ENCODE data around the gene PPRC1.
A peak's percentile ranks its signal among the peaks of the same experiment; 100 is the strongest.

PPRC1 gene, protein sequence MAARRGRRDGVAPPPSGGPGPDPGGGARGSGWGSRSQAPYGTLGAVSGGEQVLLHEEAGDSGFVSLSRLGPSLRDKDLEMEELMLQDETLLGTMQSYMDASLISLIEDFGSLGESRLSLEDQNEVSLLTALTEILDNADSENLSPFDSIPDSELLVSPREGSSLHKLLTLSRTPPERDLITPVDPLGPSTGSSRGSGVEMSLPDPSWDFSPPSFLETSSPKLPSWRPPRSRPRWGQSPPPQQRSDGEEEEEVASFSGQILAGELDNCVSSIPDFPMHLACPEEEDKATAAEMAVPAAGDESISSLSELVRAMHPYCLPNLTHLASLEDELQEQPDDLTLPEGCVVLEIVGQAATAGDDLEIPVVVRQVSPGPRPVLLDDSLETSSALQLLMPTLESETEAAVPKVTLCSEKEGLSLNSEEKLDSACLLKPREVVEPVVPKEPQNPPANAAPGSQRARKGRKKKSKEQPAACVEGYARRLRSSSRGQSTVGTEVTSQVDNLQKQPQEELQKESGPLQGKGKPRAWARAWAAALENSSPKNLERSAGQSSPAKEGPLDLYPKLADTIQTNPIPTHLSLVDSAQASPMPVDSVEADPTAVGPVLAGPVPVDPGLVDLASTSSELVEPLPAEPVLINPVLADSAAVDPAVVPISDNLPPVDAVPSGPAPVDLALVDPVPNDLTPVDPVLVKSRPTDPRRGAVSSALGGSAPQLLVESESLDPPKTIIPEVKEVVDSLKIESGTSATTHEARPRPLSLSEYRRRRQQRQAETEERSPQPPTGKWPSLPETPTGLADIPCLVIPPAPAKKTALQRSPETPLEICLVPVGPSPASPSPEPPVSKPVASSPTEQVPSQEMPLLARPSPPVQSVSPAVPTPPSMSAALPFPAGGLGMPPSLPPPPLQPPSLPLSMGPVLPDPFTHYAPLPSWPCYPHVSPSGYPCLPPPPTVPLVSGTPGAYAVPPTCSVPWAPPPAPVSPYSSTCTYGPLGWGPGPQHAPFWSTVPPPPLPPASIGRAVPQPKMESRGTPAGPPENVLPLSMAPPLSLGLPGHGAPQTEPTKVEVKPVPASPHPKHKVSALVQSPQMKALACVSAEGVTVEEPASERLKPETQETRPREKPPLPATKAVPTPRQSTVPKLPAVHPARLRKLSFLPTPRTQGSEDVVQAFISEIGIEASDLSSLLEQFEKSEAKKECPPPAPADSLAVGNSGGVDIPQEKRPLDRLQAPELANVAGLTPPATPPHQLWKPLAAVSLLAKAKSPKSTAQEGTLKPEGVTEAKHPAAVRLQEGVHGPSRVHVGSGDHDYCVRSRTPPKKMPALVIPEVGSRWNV (N-terminal part only)

DNA sequence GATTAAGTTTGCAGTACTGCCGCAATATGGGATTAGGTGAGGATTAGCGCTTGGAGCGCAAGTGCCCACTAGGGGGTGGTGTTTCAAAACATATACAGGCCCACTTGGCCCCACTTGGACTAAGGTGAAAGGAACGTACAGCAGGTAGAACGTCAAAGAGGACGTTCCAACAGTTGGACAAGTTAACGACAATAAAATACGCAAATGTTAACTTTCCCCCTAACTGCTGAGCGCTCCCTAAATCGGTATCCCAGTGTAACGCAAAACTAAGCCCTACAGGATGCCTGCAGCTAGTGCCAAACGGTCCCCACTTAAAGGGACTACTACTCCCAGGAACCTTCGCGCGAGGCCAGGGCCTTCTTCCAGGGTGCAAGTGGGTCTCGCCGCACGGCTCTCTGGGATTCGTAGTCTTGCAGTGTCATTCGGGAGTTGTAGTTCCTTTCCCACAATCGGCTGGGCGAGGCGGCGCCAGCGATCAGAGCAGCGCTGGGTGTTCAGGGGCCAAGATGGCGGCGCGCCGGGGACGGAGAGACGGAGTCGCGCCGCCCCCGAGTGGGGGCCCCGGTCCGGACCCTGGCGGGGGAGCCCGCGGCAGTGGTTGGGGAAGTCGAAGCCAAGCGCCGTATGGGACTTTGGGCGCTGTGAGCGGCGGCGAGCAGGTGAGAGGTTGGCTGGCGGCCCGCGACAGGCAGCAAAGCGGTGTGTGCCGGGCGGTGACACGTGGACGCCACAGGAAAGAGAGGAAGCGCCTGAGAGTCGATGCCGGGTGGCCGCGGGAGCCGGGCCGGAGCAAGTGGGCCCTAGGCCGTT lies at the start of gene PPRC1:
PPRC1 (plus strand) TSS at position 478 of the 810 bp plus-strand sequence; CDS start at position 507, 29 bp downstream.
- peak; percentile 95 for DNase-seq

DNA sequence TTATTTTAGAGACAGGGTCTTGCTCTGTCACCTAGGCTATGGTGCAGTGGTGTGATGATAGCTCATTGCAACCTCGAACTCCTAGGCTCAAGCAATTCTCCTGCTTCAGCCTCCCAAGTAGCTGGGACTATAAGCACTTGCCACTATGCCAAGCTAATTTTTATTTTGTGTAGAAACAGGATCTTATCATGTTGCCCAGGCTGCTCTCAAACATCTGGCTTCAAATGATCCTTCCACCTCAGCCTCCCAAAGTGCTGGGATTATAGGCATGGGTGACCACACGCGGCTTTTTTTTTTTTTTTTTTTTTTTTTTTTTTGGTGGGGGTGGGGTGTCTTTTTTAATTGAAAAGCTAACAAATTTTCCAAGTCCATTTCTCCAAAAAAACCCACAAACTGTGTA lies 49.3 kb upstream of the PPRC1 start:
- no peak for DNase-seq

DNA sequence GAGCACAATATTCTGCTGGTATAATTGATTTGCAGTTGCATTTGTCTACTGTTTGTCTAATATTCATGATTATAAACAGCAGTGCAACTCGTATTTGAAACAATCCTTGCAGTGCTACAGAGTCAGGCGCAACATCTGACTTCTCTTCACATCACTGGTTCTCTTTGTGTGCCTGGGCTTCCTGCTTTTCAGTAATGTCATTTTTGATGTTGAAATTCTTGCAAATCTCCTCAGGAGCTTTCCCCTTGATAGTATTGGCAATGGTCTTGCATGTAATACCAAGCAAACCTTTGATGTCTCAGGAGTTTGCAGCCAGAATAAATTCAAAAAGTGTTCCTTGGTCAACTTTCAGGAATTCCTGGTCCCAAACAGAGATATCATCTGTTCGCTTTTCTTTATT lies 47.5 kb upstream of the PPRC1 start:
- DNase-seq, result no peak

DNA sequence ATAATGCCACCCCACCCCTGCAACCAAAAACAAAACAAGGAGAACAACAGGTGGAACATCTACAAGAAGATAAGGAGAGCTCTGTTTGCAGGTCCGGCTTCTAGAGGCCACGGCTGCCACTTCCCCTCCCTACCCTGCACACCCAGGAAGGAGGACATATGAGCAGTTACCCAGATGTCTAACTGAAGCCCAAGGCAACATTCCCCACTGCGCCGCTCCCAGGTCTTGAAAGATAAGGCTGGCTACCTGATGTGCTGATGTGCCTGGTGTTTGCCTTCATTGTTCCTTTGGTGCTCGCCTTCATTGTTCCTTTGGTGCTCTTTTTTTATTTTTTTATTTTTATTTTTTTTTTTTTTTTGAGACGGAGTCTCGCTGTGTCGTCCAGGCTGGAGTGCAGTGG lies 46.6 kb upstream of the PPRC1 start:
- DNase-seq, result no peak

DNA sequence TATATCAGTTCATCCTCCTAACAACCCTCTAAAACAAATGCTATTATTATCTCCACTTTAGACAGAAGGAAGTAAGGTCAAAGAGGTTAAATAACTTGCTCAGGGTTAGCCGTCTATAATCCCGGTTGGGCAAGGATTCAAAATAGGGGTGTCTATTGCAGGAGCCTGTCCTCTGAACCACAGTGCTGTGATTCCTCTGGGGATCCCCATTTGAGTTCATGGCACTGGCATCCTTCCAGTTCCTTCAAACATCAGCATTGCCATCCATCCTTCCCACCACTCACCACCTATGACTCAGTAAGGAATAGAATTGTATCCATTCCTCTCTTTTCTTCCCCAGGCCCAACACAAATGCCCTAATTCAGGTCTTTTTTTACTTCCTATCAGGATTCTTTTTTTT lies 42.1 kb upstream of the PPRC1 start:
- DNase-seq, result no peak

DNA sequence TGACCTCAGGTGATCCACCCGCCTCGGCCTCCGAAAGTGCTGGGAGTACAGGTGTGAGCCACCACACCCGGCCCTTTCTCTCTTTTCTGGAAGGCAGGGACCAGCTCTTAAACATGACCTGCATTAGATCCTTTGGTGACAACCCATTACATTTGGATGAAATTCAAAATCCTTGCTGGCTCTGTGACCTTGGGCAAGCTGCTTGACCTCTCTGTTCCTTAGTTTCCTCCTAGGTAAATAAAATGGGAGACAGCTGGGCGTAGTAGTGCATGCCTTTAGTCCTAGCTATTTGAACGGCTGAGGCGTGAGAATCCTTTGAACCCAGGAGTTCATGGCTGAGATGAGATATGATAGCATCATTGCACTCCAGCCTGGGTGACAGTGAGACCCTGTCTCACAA lies 36.4 kb upstream of the PPRC1 start:
- DNase-seq, result no peak

DNA sequence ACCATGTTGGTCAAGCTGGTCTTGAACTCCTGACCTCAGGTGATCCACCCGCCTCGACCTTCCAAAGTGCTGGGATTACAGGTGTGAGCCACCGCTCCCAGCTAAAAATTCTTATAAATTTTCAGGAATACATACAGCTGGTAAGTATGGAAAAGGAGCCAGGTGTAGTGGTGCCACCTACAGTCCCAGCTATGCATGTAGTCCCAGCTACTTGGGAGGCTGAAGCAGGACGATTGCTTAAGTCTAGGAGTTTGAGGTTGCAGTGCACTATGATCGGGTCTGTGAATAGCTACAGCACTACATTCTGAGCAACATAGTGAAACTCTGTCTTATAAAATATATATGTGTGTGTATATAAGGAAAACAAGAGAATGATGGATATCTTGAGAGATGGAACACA lies 31.7 kb upstream of the PPRC1 start:
- DNase-seq, result no peak

DNA sequence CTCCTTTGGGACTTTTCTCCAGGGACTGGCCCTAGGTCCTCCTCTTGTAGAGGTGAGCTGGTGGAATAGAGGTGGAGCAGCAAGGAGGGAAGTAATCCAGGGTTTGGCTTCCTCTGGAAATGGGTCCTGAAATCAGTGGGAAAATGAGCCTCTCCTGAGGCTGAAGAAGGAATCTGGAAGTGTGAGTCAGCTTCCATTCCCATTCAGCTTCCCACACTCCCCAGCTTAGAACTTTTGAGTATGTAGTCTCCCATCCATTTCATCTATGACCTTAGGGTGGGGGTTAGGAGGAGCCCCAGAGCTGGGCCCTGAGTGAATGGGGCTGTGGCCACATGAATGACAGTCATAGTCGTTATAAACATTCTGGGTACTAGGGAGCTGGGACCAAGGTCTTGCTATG lies 30.4 kb upstream of the PPRC1 start:
- no peak for DNase-seq

DNA sequence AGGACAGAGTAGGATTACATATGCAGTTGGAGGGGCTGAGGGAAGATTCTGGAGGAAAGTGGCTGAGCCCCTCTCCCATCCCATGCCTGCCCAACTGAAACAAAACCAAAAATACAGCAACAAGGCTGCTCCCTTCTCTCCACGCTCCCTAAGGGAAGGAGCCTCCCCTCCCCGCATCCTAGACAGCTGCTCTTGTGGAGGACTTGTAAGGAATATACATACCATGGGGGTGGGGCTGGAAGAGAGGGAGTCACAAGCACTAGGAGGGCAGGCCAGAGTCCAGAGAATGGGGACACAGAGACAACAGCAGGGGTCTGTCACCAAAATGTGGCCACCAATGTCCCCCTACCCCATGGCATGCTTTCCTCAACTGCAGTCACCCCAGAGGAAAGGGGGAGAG lies 25.8 kb upstream of the PPRC1 start:
- DNase-seq, result no peak

DNA sequence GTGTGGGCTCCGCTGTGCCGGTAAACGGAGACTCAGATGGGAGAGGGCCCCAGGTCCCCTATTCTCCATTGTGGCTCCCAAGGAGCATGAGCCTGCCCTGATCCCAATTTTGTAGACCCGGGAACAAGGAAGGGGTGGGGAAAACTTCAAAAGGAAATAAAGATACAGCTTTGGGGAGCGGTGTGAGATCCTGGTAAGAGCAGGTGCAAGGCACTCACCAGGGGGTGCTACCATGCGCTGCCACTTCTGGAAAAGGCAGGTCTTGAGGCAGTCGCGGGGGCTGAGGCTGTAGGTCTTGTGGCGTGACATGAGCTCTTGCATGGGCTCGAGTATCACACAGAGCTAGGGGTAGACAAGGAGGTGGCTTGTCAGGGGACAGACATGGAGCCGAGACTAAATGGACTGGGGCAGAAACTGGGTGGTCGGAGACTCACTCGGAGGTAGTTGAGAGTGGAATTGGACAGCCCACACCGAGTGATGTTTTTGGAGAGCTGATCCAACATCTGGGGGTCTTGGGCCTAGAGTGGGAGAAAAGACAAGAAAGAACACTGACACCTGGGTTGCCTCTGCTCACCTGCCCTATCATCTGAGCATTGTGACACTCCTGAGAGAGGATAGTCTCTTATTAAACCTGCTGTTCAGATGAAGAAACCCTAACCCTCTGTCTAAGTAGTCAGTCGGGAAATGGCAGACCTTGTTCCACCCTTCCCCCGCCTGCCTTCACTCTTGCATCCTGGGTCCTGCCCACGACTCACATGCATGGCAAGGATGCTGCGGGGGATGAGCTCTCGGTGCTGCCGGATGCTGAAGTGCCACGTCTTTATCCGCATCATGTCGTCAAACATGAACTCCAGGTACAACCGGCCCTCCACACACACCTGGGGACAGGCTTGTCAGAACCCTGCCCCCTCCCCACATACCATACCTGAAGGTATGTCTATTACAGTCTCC lies 23.4 kb upstream of the PPRC1 start:
- DNase-seq, result no peak

DNA sequence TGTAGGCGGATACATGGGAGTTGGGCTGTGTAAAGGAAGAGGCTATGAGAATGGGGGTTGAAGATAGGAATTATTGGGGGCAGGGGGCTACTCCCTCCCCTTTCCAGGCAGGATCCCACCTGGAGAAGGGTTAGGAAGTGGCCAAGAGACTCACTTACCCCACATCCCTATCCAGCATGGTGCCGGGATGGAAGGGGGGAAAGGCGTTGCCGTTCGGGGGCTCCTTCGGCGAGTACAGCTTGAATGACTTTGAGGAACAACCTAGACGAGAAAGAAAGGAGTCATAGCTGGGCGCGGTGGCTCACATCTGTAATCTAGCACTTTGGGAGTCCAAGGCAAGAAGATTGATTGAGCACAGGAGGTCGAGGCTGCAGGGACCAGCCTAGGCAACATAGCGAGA lies 21.6 kb upstream of the PPRC1 start:
- no peak for DNase-seq

DNA sequence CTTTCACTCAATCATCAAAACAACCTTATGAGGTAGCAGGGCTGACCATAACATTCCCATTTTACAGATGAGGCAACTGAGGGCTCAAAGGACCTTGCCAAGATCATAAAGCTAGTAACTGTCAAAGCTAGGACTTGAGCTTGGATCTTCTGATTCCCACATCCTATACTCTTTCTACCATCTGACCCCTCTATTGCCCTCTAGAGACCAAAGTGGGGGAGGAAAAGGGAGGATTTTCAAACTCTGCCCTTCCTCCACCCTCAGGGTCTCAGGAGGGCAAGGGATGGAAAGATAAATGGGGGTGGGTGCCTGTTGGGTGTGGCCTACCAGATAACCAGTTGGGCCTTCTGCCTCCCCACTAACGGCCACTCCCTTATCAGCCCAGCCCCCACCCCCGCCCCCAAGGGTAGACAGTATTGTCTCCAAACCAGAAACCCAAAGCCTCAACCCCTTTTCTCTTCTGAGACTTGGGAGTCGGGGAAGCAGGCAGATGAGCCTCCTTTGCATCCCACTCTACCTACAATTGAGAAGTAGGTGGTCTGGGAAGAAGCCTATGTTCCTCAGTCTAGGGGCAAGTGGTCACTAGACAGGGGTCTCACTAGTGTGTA lies 20.5 kb upstream of the PPRC1 start:
- no peak for DNase-seq

DNA sequence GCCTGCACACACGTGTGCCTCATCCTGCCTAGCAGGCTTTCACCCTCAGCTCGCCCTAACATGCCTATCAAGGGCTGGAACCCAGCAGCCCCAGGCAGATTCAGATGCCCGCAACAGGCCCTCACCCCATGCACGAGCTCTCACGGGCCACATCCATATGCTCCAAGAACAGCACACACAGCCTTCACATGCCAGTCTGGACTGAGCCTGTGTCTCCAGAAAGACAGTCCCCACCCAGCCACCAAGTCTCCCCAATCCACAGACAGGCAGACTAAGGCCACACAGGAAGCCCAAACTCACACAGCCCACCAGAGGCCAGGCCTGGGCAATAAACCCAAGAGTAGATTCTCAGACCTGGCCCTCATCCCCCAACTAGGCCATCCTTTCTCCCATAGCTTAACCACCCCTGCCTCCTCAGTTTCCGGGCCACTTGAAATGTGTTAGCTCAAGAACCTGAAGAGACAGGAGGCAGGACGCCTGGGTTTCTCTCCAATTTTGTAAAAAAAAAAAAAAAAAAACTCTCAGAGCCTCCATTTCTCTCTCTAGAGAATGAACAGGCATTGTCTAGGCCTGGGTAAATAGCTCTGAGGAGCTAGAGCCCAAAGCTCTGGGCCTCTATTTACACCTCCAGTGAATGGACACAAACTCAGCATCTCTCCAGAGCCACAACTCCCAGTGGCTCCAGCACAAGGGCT lies 19.4 kb upstream of the PPRC1 start:
- DNase-seq, result no peak

DNA sequence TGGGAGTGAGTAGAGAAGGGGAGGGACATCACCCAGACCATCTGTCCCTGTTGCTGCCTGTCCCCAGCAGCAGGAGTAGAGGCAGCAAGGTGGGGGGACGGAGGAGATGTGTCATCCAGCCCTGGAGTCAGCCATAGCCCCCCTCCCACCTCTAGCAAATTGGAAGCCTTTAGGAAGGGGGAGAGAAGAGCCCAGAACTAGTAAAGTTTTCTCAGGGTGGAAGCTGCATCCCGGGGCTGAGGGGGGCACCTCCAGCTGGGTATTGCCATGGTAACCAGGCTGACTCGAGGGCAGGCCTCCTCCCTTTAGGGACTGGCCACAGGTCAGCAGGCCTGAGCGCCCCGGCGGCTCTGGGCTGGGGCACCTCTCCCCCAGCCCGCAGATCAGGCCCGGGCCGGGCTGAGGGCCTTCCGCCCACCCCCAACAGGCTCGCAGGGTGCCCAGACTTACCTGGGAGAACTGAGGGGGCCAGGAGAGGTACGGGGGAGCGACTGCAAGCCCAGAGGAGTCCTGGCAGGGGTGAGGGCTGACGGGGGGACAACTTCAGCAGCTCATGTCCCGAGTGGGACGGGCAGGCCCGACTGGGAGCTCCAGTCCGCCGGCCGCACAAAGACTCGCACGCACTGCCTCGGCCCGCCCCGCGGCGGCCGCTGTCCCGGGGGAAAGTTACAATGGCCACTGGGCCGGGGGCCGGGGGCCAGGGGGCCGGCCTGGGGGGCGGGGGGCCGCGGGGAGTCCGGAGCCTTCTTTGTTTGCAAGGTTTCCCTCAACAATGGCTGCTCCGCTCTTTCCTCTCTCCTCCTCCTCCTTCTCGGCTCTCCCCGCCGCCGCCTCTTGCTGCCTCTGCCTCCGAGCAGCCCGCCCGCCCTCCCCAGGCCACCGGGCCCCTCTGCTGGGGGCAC lies 18.6 kb upstream of the PPRC1 start:
- no peak for DNase-seq

DNA sequence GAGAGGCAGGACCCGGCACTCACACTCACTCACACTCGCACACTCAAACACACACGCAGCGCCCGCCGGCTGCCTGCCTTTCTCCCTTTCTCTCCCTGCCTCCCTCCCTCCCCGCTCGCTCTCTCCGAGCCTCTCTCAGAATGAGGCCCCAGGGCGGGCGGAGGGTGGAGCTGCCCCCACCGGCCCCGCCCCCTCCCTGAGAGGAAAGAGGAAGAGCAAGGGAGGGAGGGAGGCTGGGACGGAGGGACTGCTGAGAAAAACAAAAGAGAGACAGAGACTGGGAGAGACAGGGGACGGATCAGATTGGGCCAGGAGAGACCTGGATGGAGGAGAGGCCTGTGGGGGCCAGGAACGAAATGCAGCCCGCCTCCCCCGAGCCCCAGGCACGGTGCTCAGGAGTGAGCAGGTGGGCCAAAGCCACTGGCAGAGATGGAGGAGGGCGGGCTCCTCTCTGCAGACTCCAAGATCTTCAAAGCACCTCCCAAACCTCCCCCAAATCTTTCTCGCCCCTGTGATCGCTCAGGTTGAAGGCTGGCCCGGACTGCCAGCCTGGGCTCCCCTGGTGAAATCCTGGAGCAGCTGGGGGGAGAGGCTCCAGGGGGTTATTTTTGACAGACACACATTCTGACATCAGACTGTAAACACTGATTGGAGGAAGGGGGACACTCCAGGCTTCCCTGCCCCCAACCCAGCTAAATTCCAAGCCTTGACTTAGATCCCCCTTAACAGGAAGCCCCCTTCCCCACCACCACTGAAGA lies 17.8 kb upstream of the PPRC1 start:
- DNase-seq, result peak; percentile 83

DNA sequence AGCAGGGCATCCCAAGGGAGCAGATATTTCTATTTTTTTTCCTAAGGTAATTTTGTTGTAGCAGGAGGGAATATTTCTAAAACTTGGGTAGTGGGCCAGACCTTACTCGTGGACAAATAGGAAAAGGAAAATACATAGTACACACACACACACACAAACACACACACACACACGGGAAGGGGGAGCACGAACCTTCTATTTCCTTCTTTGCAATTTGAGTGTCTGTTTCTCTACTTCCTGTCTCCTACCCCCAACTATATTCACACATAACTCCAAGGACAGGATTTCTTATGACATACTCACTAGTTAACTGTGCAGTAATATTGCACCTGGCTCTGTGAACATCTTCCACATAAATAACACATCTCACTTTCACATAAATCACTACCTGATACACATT lies 17.1 kb upstream of the PPRC1 start:
- DNase-seq, result no peak

DNA sequence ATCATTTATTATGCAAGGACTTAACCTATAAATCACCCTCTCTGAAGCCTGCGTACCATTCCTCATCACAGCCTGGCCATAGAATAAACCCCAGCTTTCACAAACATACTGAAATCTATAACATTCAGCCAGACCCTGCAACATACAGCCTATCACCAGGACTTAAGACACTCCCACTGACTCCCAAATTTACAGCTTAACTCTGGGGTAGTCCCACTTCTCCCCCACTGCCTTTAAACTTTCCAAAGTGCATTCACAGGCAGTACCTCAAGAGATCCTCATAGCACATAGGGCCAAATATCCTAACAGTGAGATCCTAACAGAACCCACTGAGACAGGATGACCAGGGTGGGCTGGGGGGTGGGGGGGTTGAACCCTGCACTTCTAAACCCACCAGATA lies 16.2 kb upstream of the PPRC1 start:
- no peak for DNase-seq

All from activated CD8-positive, alpha-beta memory T cell treated with anti-CD3 and anti-CD28 coated beads, Interleukin-2, amount 50 U/mL, for 4 hours (primary cell).